HCT116 (cell line): ENCODE results near the gene INTS3. TPM values are rescaled to one million over a fixed set of nuclear protein-coding genes. Genes with fewer than 3 reads are reported as not detected.

ENCODE experiments used
- ATAC-seq: fragments of 200-7000 bp; cut with Tn5 transposase; 2 replicates; pipeline ENCODE4 v1.9.1; 2020; ENCODE audit warnings: mild to moderate bottlenecking, moderate library complexity
- BruUV-seq: library from RNA; stranded (reverse); fragments of 400-500 nt; replicated peaks from 2 replicates; lab custom pipeline; 2021; lab: Mats Ljungman, UMichigan
- CTCF ChIA-PET: fragments of 300-600 bp; sonication (Branson Sonifier 250); formaldehyde crosslinking; loops from one replicate; lab custom pipeline; 2021; ENCODE audit warnings: antibody characterized with exemption; lab: Charles Lee
- POLR2A ChIA-PET: fragments of 300-600, 350-600 bp; sonication (Branson Sonifier 250); formaldehyde crosslinking; loops from one replicate; lab custom pipeline; 2021; ENCODE audit warnings: antibody characterized with exemption; lab: Charles Lee
- RAD21 ChIA-PET, 2 experiments: fragments of 300-600 bp; sonication (Branson Sonifier 250); formaldehyde crosslinking; loops; one replicate each; lab custom pipeline; 2023; ENCODE audit warnings: low total read pairs in 2 of 2; ENCODE audit not compliant: uncharacterized antibody in 2 of 2, unreplicated experiment in 2 of 2, low non-redundant PET in 1 of 2; lab: Charles Lee
- DNase-seq: peaks from one replicate; pipeline ENCODE4 v3.0.0-alpha.2; 2010; ENCODE audit warnings: low read depth, low spot score
- H2AFZ ChIP-seq: fragments of 200-600 bp; shearing (Covaris generic), sonication (generic); 2 replicates; pipeline ENCODE4 v1.6.1; 2017; ENCODE audit warnings: low read depth, mixed run types, mixed read lengths, antibody characterized with exemption, low read length; ENCODE audit not compliant: poor library complexity, severe bottlenecking
- H3K27ac ChIP-seq: 2 replicates; pipeline ENCODE4 v1.5.1; 2012; ENCODE audit warnings: low read depth, low read length
- H3K27me3 ChIP-seq: fragments of 200-600 bp; sonication (generic); 2 replicates; pipeline ENCODE4 v1.6.1; 2016; ENCODE audit warnings: mixed run types, low read length, mixed read lengths; ENCODE audit not compliant: insufficient read depth
- H3K36me3 ChIP-seq, 2 experiments: fragments of 200-500 bp in 1 of 2; fragments of 200-600 bp in 1 of 2; sonication (Bioruptor generic) in 1 of 2; sonication (generic) in 1 of 2; 2 replicates each; pipeline versions ENCODE4 v1.5.1 to v1.6.1; 2014 to 2016; ENCODE audit warnings: low read length in 2 of 2, inconsistent platforms in 1 of 2, mixed read lengths in 1 of 2, mixed run types in 1 of 2; ENCODE audit not compliant: insufficient read depth in 2 of 2, control insufficient read depth in 1 of 2
- H3K4me1 ChIP-seq, 2 experiments: fragments of 200-600 bp in 1 of 2; sonication (generic) in 1 of 2; 2 replicates each; pipeline versions ENCODE4 v1.5.1 to v1.6.1; 2012 to 2017; ENCODE audit warnings: low read length in 2 of 2, inconsistent platforms in 1 of 2, mild to moderate bottlenecking in 1 of 2, mixed read lengths in 1 of 2, mixed run types in 1 of 2, moderate library complexity in 1 of 2; ENCODE audit not compliant: insufficient read depth in 2 of 2, control insufficient read depth in 1 of 2
- H3K4me2 ChIP-seq: fragments of 200-600 bp; sonication (generic); 2 replicates; pipeline ENCODE4 v1.6.1; 2017; ENCODE audit warnings: mixed run types, low read length, mixed read lengths
- H3K4me3 ChIP-seq, 2 experiments: fragments of 200-600 bp in 1 of 2; sonication (generic) in 1 of 2; replicated peaks in 1 of 2; 2 replicates each; pipeline ENCODE4 v1.5.1; 2011 to 2016; ENCODE audit warnings: low read length in 2 of 2, control low read depth in 1 of 2, low read depth in 1 of 2, mild to moderate bottlenecking in 1 of 2, mixed read lengths in 1 of 2, mixed run types in 1 of 2
- H3K79me2 ChIP-seq: fragments of 200-600 bp; sonication (generic); 2 replicates; pipeline ENCODE4 v1.6.1; 2017; ENCODE audit warnings: mild to moderate bottlenecking, mixed run types, low read length, moderate library complexity, mixed read lengths; ENCODE audit not compliant: insufficient read depth
- H3K9ac ChIP-seq: fragments of 200-600 bp; sonication (generic); 2 replicates; pipeline ENCODE4 v1.6.1; 2016; ENCODE audit warnings: low read length, mixed read lengths
- H3K9me2 ChIP-seq: fragments of 200-600 bp; sonication (generic), shearing (Covaris generic); 2 replicates; pipeline ENCODE4 v1.6.1; 2017; ENCODE audit warnings: mixed run types, mild to moderate bottlenecking, moderate library complexity; ENCODE audit not compliant: insufficient read depth
- H3K9me3 ChIP-seq, 2 experiments: fragments of 200-500 bp in 1 of 2; fragments of 200-600 bp in 1 of 2; sonication (Bioruptor generic) in 1 of 2; sonication (generic) in 1 of 2; 2 replicates each; pipeline ENCODE4 v1.6.1; 2014 to 2017; ENCODE audit warnings: low read length in 2 of 2, mixed read lengths in 2 of 2, inconsistent platforms in 1 of 2, low read depth in 1 of 2, mild to moderate bottlenecking in 1 of 2, mixed run types in 1 of 2, moderate library complexity in 1 of 2; ENCODE audit not compliant: control insufficient read depth in 1 of 2, insufficient read depth in 1 of 2
- H4K20me1 ChIP-seq: fragments of 200-600 bp; sonication (generic), shearing (Covaris generic); 2 replicates; pipeline ENCODE4 v1.6.1; 2017; ENCODE audit warnings: mixed run types, mild to moderate bottlenecking, moderate library complexity; ENCODE audit not compliant: insufficient read depth
- CBX3 ChIP-seq: IDR thresholded peaks from 2 replicates; pipeline ENCODE4 v1.6.1; 2012; ENCODE audit warnings: low read depth
- CTCF ChIP-seq, 3 experiments: fragments of 200-600 bp in 1 of 3; sonication (generic) in 1 of 3; IDR thresholded peaks in 2 of 3; conservative IDR thresholded peaks in 1 of 3; 2 replicates each; pipeline ENCODE4 v1.5.1; 2012 to 2017; ENCODE audit warnings: low read depth in 2 of 3, low read length in 2 of 3, antibody characterized with exemption in 1 of 3, borderline replicate concordance in 1 of 3, control low read depth in 1 of 3, mild to moderate bottlenecking in 1 of 3, mixed read lengths in 1 of 3, mixed run types in 1 of 3, moderate library complexity in 1 of 3; ENCODE audit not compliant: insufficient read depth in 1 of 3
- EGR1 ChIP-seq: IDR thresholded peaks from 2 replicates; pipeline ENCODE4 v1.6.1; 2012; ENCODE audit warnings: low read depth
- EZH2 ChIP-seq: fragments of 200-600 bp; sonication (generic); IDR thresholded peaks from 2 replicates; pipeline ENCODE4 v1.6.1; 2017; ENCODE audit warnings: antibody characterized with exemption, mixed run types
- EZH2phosphoT487 ChIP-seq: fragments of 200-600 bp; IDR thresholded peaks from 2 replicates; pipeline ENCODE4 v1.6.1; 2018; ENCODE audit warnings: antibody characterized with exemption, borderline replicate concordance
- FOSL1 ChIP-seq: IDR thresholded peaks from 2 replicates; pipeline ENCODE4 v1.6.1; 2012; ENCODE audit warnings: low read depth
- JUND ChIP-seq: IDR thresholded peaks from 2 replicates; pipeline ENCODE4 v1.6.1; 2012
- POLR2AphosphoS5 ChIP-seq: IDR thresholded peaks from 2 replicates; pipeline ENCODE4 v1.6.1; 2011; ENCODE audit warnings: mild to moderate bottlenecking, low read depth, low read length, moderate library complexity
- RAD21 ChIP-seq: IDR thresholded peaks from 2 replicates; pipeline ENCODE4 v1.6.1; 2012; ENCODE audit warnings: low read depth, mild to moderate bottlenecking
- SIN3A ChIP-seq: IDR thresholded peaks from 2 replicates; pipeline ENCODE4 v1.6.1; 2012; ENCODE audit warnings: low read depth
- YY1 ChIP-seq: IDR thresholded peaks from 2 replicates; pipeline ENCODE4 v1.6.1; 2011; ENCODE audit warnings: low read length, low read depth, moderate library complexity, mild to moderate bottlenecking; ENCODE audit not compliant: insufficient replicate concordance; ENCODE audit errors: extremely low read depth
- ZFX ChIP-seq: fragments of 450-650 bp; IDR thresholded peaks from 2 replicates; pipeline ENCODE4 v1.6.1; 2017
- intact Hi-C: fragments of 100-400 bp; cut with micrococcal nuclease; formaldehyde crosslinking; loops from 2 replicates; pipeline ENCODE4 v1.10.0; 2022
- total RNA-seq: library from RNA; stranded (reverse); gene quantifications from one replicate; pipeline ENCODE4 v1.2.1, GENCODE V29; 2021; ENCODE audit not compliant: unreplicated experiment
- TF ChIP-seq, protein P1 (sequence below): IDR thresholded peaks from 2 replicates; pipeline ENCODE4 v1.6.1; 2012

Gene INTS3
- total RNA-seq, 1 experiment from 2014 or later, result 47.6 TPM

DNA sequence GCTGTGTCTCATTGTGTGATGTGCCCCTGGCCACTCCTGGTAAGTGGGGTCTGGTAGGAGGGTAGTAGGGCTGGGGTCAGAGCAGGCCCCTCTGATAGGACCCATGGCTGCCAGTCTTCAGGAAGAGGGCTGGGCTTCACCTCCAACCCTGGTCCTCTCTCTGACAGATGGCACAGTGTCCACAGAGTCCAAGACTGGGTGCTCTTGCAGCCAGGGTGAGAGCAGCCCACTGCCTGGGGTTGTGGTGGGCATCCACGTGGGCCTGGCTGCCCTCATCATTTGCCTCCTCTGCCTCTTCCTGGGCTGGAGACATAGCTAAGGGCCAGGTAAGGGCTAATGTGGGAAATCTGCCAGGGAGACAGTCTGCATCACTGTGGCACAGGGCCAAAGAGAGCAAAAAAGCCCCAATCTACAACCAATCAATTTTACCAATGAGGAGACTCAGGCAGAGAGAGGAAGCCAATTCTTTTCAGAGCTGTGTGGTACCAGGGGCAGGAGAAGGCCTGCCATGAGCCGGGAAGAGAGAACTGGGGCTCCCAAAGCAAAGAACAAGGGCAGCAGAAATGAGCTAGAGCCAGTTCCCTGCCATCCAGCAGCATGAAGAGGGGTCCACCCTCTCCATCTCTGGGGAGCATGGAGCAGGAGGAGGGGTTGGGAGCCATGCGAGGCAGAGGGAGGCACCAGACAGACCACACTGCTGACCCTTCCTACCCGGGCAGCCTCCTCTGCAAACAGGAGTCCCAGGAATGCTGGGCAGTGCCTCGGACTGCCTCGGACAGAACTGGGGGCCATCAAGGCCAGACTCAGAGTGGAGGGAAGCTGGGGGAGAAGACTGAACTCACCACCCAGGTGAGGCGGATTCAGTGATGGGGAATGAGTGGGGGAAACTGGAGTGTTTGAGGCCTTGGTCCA lies 74.2 kb downstream of the INTS3 start:
- intact Hi-C loops, result no loop called here
- POLR2A ChIA-PET, result no interaction called here

DNA sequence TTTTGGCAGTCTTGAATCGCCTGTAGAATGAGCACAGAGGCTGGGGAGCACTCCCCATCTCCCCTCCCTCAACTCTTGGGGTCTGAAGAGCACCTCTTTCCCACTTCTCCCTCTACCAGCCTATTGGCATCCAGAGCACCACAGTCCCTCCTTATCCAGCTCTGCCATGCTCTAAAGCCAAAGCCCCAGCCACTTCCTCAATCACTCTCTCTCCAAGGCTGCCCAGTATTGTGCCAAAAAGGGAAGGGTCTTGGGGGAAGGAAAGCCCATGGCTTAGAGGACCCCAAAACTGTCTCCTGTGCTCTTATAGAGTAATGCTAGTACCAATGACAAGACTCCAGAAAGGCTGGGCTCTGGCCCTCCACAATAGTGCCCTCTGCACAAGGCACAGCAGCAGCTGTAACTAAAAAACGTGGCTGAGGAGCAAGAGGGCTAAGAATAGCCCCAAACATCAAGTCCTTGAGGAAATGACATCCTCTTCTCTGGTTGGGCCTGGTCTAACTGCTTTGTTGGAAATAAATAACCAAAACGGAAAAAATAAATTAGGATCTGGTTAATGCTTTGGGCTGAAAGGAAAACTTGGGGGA lies 75.7 kb downstream of the INTS3 start:
- Histone ChIP-seq H3K9ac (no peak overlapping the region), H3K9me2 (no peaks in the 10 kb centered on the region), H3K27me3 (no peaks in the 10 kb centered on the region), H3K36me3 (peaks cover 0 to 6% of the 10 kb centered on the region in 2 experiments; a peak in 1 of 4 replicates), H3K27ac (no peak overlapping the region), H3K4me1 (peaks cover 5 to 12% of the 10 kb centered on the region in 2 experiments; a peak in 3 of 4 replicates), H4K20me1 (no peaks in the 10 kb centered on the region), H2AFZ (no peak overlapping the region), H3K4me3 (no peak overlapping the region), H3K4me2 (no peak overlapping the region), H3K79me2 (no peaks in the 10 kb centered on the region), H3K9me3 (no peaks in the 10 kb centered on the region)
- ATAC-seq (no peak), DNase-seq (no peak)
- RAD21 ChIA-PET, result no interaction called here
- CTCF ChIA-PET, result no interaction called here
- intact Hi-C loops, result no loop called here
- BruUV-seq, result no TSS peak
- POLR2A ChIA-PET, result interaction anchor here (1.1 to 2.6 kb wide), 2 partner anchors 163 to 187 kb away, joined by 3 to 6 read pairs; no protein-coding TSS in a partner anchor
- TF ChIP-seq EZH2, result no peak
- TF ChIP-seq, protein P1, sequence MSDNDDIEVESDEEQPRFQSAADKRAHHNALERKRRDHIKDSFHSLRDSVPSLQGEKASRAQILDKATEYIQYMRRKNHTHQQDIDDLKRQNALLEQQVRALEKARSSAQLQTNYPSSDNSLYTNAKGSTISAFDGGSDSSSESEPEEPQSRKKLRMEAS, result no peak
- no peak for TF ChIP-seq JUND
- no peak for TF ChIP-seq EGR1
- TF ChIP-seq RAD21, result no peak
- TF ChIP-seq FOSL1, result no peak
- no peak for TF ChIP-seq POLR2AphosphoS5
- no peak for TF ChIP-seq ZFX
- TF ChIP-seq SIN3A, result no peak
- TF ChIP-seq YY1, result no peak
- TF ChIP-seq CTCF (IDR thresholded peaks at IDR 0.05 in 2 of 3, conservative IDR thresholded peaks at IDR 0.05 in 1 of 3; ENCODE audit: borderline replicate concordance in 1 of 3, insufficient read depth in 1 of 3, low read depth in 2 of 3, low read length in 2 of 3), result no peak
- TF ChIP-seq CBX3, result no peak

More for the DNA sequence above, 74.2 kb downstream of the INTS3 start:
- Histone ChIP-seq H3K79me2 (no peaks in the 10 kb centered on the region), H3K4me1 (peaks cover 5 to 12% of the 10 kb centered on the region in 2 experiments; a peak in 3 of 4 replicates), H4K20me1 (no peaks in the 10 kb centered on the region), H3K4me2 (no peak overlapping the region), H3K9me2 (no peaks in the 10 kb centered on the region), H2AFZ (no peak overlapping the region), H3K27me3 (no peaks in the 10 kb centered on the region), H3K9ac (no peak overlapping the region), H3K9me3 (no peaks in the 10 kb centered on the region)
- DNase-seq, result no peak
- RAD21 ChIA-PET, result no interaction called here
- BruUV-seq, result no TSS peak
- no peak for TF ChIP-seq YY1
- no peak for TF ChIP-seq EZH2phosphoT487
- TF ChIP-seq, all 23 proteins: peak for 0
- CTCF ChIA-PET, result no interaction called here
- ATAC-seq, result no peak
- no peak overlapping the region for H3K27ac ChIP-seq
- H3K4me3 ChIP-seq, result no peak overlapping the region
- H3K36me3 ChIP-seq, result no peaks in the 10 kb centered on the region
